ENCODE measurements around the gene YAE1.

YAE1 gene, protein sequence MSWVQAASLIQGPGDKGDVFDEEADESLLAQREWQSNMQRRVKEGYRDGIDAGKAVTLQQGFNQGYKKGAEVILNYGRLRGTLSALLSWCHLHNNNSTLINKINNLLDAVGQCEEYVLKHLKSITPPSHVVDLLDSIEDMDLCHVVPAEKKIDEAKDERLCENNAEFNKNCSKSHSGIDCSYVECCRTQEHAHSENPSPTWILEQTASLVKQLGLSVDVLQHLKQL

DNA sequence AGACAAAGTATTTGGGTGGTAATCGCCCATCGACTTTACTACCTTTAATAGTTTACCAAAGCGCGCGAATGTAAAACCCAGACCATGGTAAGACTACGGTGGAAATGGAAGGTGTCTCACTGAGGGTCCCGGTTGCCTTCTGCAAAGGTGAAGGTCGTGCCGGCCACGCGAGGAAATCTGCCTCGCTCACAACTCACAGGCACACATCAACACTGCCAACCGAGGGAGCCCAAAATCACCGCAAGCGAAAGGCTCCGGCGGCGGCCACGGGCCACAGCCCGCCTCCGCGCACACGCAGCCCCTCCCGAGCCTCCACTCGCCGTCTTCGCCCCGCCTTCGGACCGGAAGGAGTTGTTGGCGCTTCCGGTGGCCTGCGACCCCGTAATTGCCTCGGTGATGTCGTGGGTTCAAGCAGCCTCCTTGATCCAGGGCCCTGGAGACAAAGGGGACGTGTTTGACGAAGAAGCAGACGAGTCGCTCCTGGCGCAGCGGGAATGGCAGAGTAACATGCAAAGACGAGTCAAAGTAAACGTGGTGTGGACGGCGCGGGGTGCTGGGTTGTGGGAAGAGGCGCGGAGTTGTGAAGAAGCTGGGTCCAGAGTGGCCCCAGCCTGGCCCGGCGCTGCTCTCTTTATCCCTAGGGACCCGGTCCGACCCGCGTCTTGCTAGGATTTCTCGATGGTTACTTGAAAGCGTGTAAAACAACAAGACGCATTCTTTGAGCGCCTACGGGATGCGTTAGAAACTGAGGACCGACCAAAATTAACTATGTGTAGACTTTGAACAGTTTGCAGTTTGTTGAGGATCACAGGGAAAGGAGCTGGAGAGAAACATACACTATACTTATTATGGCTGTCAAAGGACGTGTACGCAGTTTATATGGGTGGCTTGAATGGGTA is at the start of gene YAE1:
Gene YAE1, plus strand, starts transcription at position 382 of the 899 bp plus-strand sequence. Its CDS starts 15 bp downstream, at position 397.
- TF ChIP-seq, protein P1, sequence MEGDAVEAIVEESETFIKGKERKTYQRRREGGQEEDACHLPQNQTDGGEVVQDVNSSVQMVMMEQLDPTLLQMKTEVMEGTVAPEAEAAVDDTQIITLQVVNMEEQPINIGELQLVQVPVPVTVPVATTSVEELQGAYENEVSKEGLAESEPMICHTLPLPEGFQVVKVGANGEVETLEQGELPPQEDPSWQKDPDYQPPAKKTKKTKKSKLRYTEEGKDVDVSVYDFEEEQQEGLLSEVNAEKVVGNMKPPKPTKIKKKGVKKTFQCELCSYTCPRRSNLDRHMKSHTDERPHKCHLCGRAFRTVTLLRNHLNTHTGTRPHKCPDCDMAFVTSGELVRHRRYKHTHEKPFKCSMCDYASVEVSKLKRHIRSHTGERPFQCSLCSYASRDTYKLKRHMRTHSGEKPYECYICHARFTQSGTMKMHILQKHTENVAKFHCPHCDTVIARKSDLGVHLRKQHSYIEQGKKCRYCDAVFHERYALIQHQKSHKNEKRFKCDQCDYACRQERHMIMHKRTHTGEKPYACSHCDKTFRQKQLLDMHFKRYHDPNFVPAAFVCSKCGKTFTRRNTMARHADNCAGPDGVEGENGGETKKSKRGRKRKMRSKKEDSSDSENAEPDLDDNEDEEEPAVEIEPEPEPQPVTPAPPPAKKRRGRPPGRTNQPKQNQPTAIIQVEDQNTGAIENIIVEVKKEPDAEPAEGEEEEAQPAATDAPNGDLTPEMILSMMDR (IDR thresholded peaks at IDR 0.05; ENCODE audit: low read depth, low read length) = no peak
- H3K4me3 ChIP-seq (ENCODE audit: low read depth, low read length) = peak within 1 kb of the TSS; percentile 76

DNA sequence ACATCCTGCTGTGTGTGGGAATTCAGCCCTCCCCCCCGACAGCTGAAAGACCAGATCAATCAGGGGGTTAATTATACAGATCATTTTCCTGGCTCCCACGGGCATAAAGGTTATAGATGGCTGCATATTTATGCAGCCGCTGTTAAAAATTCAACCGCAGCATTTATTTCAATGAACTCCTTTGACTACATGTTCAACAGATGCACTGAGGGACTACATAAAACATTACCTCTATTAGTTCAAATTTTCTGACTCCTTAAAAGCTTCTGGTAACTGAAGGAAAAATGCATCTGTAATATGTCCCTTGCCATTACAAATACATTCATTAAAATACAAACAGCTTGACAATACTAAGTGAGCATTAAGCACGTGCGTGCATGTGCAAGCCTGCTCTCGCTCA is 49.7 kb upstream of the YAE1 start:
- TF ChIP-seq, protein P1 (IDR thresholded peaks at IDR 0.05; ENCODE audit: low read depth, low read length) = no peak
- no peak overlapping the region for H3K4me3 ChIP-seq (ENCODE audit: low read depth, low read length)

DNA sequence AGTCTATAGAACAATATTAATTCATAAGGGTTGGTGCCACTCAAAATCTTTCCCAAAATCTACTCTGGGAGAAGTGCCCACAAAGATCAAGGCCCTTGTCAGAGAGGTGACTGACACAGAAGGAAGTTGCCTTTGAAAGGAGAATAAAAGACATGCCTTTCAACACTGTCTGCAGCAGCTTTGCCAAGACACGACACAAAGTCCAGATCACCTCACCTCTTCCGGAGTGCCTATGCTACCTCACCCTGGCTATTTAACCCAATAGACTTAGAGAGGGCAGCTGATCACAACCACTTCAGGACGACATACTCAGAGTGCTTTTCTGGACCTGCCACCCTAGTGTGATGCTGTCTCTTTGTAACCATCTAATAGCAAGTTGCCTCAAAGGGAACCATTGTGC is 49.0 kb upstream of the YAE1 start:
- H3K4me3 ChIP-seq (ENCODE audit: low read depth, low read length) = no peak overlapping the region
- TF ChIP-seq, protein P1 (IDR thresholded peaks at IDR 0.05; ENCODE audit: low read depth, low read length) = no peak

DNA sequence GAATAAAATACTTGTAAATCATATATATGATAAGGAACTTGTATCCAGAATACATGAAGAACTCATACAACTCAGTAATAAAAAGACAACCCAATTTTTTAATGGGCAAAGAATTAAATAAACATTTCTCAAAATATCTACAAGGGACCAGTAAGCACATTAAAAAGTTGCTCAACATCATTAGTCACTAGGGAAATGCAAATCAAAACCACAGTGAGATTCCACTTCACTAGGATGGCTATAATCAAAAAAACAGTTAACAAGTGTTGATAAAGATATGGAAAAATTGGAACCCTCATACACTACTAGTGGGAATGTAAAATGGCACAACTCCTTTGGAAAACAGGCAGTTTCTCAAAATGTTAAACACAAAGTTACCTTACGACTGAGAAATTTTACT is 40.3 kb upstream of the YAE1 start:
- H3K4me3 ChIP-seq (ENCODE audit: low read depth, low read length) = no peak overlapping the region
- TF ChIP-seq, protein P1 (IDR thresholded peaks at IDR 0.05; ENCODE audit: low read depth, low read length) = no peak

DNA sequence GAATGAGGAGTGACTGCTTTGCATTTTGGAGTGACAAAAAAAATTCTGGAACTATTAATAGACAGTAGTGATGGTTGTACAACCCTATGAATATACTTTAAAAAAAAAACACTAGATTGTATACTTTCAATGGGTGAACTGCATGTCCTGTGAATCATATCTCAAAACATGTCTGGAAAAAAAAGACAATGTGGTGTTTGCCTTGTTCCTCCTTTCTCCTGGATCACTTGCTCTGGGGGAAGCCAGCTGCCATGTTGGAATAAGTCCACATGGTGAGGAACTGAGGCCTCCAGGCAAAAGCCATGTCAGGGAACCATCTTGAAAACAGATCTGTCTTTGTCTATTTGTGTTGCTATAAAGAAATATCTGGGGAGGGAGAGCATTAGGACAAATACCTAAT is 39.5 kb upstream of the YAE1 start:
- TF ChIP-seq, protein P1 (IDR thresholded peaks at IDR 0.05; ENCODE audit: low read depth, low read length) = no peak
- no peak overlapping the region for H3K4me3 ChIP-seq (ENCODE audit: low read depth, low read length)

DNA sequence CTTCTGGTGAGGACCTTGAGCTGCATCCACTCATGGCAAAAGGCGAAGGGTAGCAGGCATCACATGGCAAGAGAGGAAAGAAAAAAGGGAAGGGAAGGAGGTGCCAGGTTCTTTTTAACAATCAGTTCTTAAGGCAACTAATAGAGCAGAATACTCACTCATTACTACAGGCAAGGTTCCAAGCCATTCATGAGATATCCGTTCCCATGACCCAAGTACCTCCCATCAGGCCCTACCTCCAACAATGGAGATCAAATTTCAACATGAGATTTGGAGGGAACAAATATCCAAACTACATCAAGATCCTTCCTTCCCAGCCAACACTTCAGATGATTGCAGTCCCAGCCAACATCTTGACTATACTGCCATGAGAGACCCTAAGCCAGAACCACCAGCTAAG is 38.9 kb upstream of the YAE1 start:
- no peak overlapping the region for H3K4me3 ChIP-seq (ENCODE audit: low read depth, low read length)
- TF ChIP-seq, protein P1 (IDR thresholded peaks at IDR 0.05; ENCODE audit: low read depth, low read length) = no peak

DNA sequence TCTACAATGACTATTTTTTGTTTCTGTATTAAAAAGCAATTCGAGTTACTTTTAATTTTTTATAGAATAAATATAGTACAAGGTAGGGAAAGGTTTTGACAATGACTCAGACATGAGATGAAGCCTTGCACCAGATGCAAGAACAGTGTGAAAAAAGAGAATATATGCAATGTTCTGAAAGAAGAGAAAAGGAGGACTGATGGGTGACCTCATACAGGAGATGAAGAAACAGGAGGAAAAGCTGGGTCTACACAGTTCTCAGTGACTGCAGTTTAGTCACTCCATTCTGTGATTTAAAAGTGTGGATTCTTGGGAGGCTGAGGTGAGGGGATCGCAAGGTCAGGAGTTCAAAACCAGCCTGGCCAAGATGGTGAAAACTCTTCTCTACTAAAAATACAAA is 38.3 kb upstream of the YAE1 start:
- no peak overlapping the region for H3K4me3 ChIP-seq (ENCODE audit: low read depth, low read length)
- TF ChIP-seq, protein P1 (IDR thresholded peaks at IDR 0.05; ENCODE audit: low read depth, low read length) = no peak

Data from WI38 (cell line).